Measurements from ENCODE around the gene TPST2.

GRCh38 chr22:26567610-26568009 is 22.3 kb downstream of the TPST2 start:
- TF ChIP-seq CTCF (conservative IDR thresholded peaks at IDR 0.05; ENCODE audit: low read depth, low read length), result no peak
- no peak for TF ChIP-seq POLR2A (IDR thresholded peaks at IDR 0.05; ENCODE audit: low read depth, low read length)
- no peak for TF ChIP-seq MXI1 (IDR thresholded peaks at IDR 0.05; ENCODE audit: borderline replicate concordance, low read depth, low read length)
- no peak for TF ChIP-seq MAZ (IDR thresholded peaks at IDR 0.05; ENCODE audit: borderline replicate concordance, low read depth, low read length)
- no peak for TF ChIP-seq USF2 (IDR thresholded peaks at IDR 0.05; ENCODE audit: low read depth, low read length)
- TF ChIP-seq ELK1 (IDR thresholded peaks at IDR 0.05; ENCODE audit: borderline replicate concordance, low read depth, low read length), result no peak
- TF ChIP-seq BHLHE40 (IDR thresholded peaks at IDR 0.05; ENCODE audit: low read depth, low read length), result no peak
- TF ChIP-seq RAD21 (IDR thresholded peaks at IDR 0.05; ENCODE audit: low read length), result no peak
- TF ChIP-seq RCOR1 (IDR thresholded peaks at IDR 0.05; ENCODE audit: insufficient replicate concordance, low read length), result no peak
- no peak for TF ChIP-seq RFX5 (IDR thresholded peaks at IDR 0.05; ENCODE audit: low read depth, low read length)
